NCI-H345 (cell line): ENCODE data around the gene YJU2.
A peak's percentile ranks its signal among the peaks of the same experiment; 100 is the strongest.
"Not testable (repeated sequence)": the region's sequence is repeated elsewhere in the genome, so short reads cannot be mapped to it uniquely, and the experiment has no call there.

Source experiments
- DNase-seq: peaks from one replicate; lab custom pipeline; 2025; lab: John Stamatoyannopoulos, UW

Gene YJU2

GRCh38 chr19:4267901-4268815, 21.3 kb downstream of the YJU2 start:
- DNase-seq: no peak

GRCh38 chr19:4268816-4269430, 22.0 kb downstream of the YJU2 start:
- no peak for DNase-seq

GRCh38 chr19:4272894-4273293, 26.0 kb downstream of the YJU2 start:
- DNase-seq: no peak

GRCh38 chr19:4274321-4274686, 27.4 kb downstream of the YJU2 start:
- DNase-seq: not testable (repeated sequence)

- DNase-seq: no peak
Measured at GRCh38 chr19:4277191-4277696, 30.4 kb downstream of the YJU2 start.

- no peak for DNase-seq
Measured at GRCh38 chr19:4278010-4278409, 31.1 kb downstream of the YJU2 start.

- no peak for DNase-seq
Measured at GRCh38 chr19:4278419-4279266, 31.8 kb downstream of the YJU2 start, which contains the start of gene SHD. Gene SHD (plus strand): TSS chr19:4279266. CDS start chr19:4280064, 798 bp downstream.

- DNase-seq: no peak
Measured at GRCh38 chr19:4279267-4279529, 32.3 kb downstream of the YJU2 start.

GRCh38 chr19:4279530-4280422, 32.9 kb downstream of the YJU2 start:
- DNase-seq: no peak

GRCh38 chr19:4284176-4284958, 37.5 kb downstream of the YJU2 start:
- DNase-seq: peak; percentile 23

- DNase-seq: no peak
Measured at GRCh38 chr19:4284974-4285373, 38.1 kb downstream of the YJU2 start.

- DNase-seq: not testable (repeated sequence)
Measured at GRCh38 chr19:4286141-4286540, 39.3 kb downstream of the YJU2 start.

GRCh38 chr19:4288091-4288777, 41.4 kb downstream of the YJU2 start:
- DNase-seq: no peak

GRCh38 chr19:4291184-4291732, 44.4 kb downstream of the YJU2 start:
- no peak for DNase-seq

GRCh38 chr19:4292515-4292914, 45.6 kb downstream of the YJU2 start:
- no peak for DNase-seq

GRCh38 chr19:4294389-4294788, 47.5 kb downstream of the YJU2 start:
- DNase-seq: no peak

- peak; percentile 63 for DNase-seq
Measured at GRCh38 chr19:4295972-4296771, 49.3 kb downstream of the YJU2 start.

- no peak for DNase-seq
Measured at GRCh38 chr19:4297901-4298809, 51.3 kb downstream of the YJU2 start.
